Osteoblast (primary cell): Measurements from ENCODE around the gene PGPEP1. TPM values are rescaled to one million over a fixed set of nuclear protein-coding genes. Genes with fewer than 3 reads are reported as not detected.
A peak's percentile ranks its signal among the peaks of the same experiment; 100 is the strongest.

ENCODE experiments used
- DNase-seq: peaks from one replicate; pipeline ENCODE4 v3.0.0; 2011; ENCODE audit warnings: low spot score, mixed read lengths; ENCODE audit not compliant: insufficient read length; ENCODE audit errors: missing footprints
- H2AFZ ChIP-seq: 2 replicates; pipeline ENCODE4 v1.6.0; 2011; ENCODE audit warnings: mild to moderate bottlenecking, low read length
- H3K27ac ChIP-seq: 2 replicates; pipeline ENCODE4 v1.5.1; 2011; ENCODE audit warnings: mild to moderate bottlenecking, low read depth, low read length, moderate library complexity
- H3K27me3 ChIP-seq: 2 replicates; pipeline ENCODE4 v1.6.0; 2012; ENCODE audit warnings: mild to moderate bottlenecking, control low read depth, inconsistent platforms, low read length, moderate library complexity; ENCODE audit not compliant: insufficient read depth
- H3K36me3 ChIP-seq: 2 replicates; pipeline ENCODE4 v1.5.1; 2011; ENCODE audit warnings: mild to moderate bottlenecking, low read length, control low read depth, moderate library complexity; ENCODE audit not compliant: insufficient read depth
- H3K4me1 ChIP-seq: 2 replicates; pipeline ENCODE4 v1.5.1; 2011; ENCODE audit warnings: mild to moderate bottlenecking, low read length, control low read depth, moderate library complexity; ENCODE audit not compliant: insufficient read depth
- H3K4me2 ChIP-seq: 2 replicates; pipeline ENCODE4 v1.6.0; 2011; ENCODE audit warnings: mild to moderate bottlenecking, low read length; ENCODE audit not compliant: insufficient read depth
- H3K4me3 ChIP-seq: fragments of 200-600 bp; sonication (generic); 3 replicates; pipeline ENCODE4 v1.5.1; 2012; ENCODE audit warnings: mild to moderate bottlenecking, low read length, inconsistent platforms; ENCODE audit not compliant: insufficient read depth
- H3K79me2 ChIP-seq: 2 replicates; pipeline ENCODE4 v1.6.0; 2012; ENCODE audit warnings: mild to moderate bottlenecking, low read length, control low read depth, inconsistent platforms; ENCODE audit not compliant: insufficient read depth
- H3K9me3 ChIP-seq: 2 replicates; pipeline ENCODE4 v1.5.1; 2011; ENCODE audit warnings: low read depth, low read length, control low read depth
- H4K20me1 ChIP-seq: 2 replicates; pipeline ENCODE4 v1.6.0; 2012; ENCODE audit warnings: mild to moderate bottlenecking, low read length, control low read depth; ENCODE audit not compliant: insufficient read depth
- CTCF ChIP-seq: IDR thresholded peaks from 2 replicates; pipeline ENCODE4 v1.5.1; 2011; ENCODE audit warnings: mild to moderate bottlenecking, low read depth, low read length, moderate library complexity; ENCODE audit errors: extremely low read depth
- total RNA-seq: library from RNA; depleted of rRNA; stranded (reverse); fragments of >200 nt; gene quantifications from 2 replicates; pipeline ENCODE4 v1.2.3, GENCODE V29; 2012

The PGPEP1 gene
- total RNA-seq, 1 donor = 31.1 TPM

- Histone ChIP-seq H3K9me3 (no peaks in the 10 kb centered on the region), H3K27me3 (no peaks in the 10 kb centered on the region), H3K4me2 (no peak overlapping the region), H3K4me3 (no peak overlapping the region), H3K79me2 (peaks cover 12% of the 10 kb centered on the region), H3K4me1 (peaks cover 14% of the 10 kb centered on the region), H2AFZ (no peak overlapping the region), H3K27ac (no peak overlapping the region), H3K36me3 (peaks cover 14% of the 10 kb centered on the region), H4K20me1 (no peaks in the 10 kb centered on the region)
- peak; percentile 42 for DNase-seq
- TF ChIP-seq CTCF = no peak
Observed at GRCh38 chr19:18390065-18390907, 49.9 kb downstream of the PGPEP1 start.

- Histone ChIP-seq H3K79me2 (peaks cover 9% of the 10 kb centered on the region), H3K27me3 (peaks cover 1% of the 10 kb centered on the region), H3K27ac (no peak overlapping the region), H4K20me1 (no peaks in the 10 kb centered on the region), H3K4me2 (no peak overlapping the region), H3K9me3 (no peaks in the 10 kb centered on the region), H3K4me3 (no peak overlapping the region), H2AFZ (no peak overlapping the region), H3K4me1 (peaks cover 9% of the 10 kb centered on the region), H3K36me3 (peaks cover 14% of the 10 kb centered on the region)
- peak; percentile 69 for DNase-seq
- TF ChIP-seq CTCF = no peak
Observed at GRCh38 chr19:18391509-18392075, 51.2 kb downstream of the PGPEP1 start.

GRCh38 chr19:18392417-18392816 lies 52.0 kb downstream of the PGPEP1 start:
- Histone ChIP-seq H3K27ac (no peak overlapping the region), H3K79me2 (peaks cover 2% of the 10 kb centered on the region), H3K9me3 (no peaks in the 10 kb centered on the region), H3K4me1 (peaks cover 15% of the 10 kb centered on the region), H3K4me3 (no peak overlapping the region), H2AFZ (peak overlapping the region; percentile 41), H3K36me3 (peaks cover 14% of the 10 kb centered on the region), H3K27me3 (peaks cover 9% of the 10 kb centered on the region), H3K4me2 (peak overlapping the region; percentile 19), H4K20me1 (no peaks in the 10 kb centered on the region)
- peak; percentile 85 for DNase-seq
- TF ChIP-seq CTCF = no peak

DNA sequence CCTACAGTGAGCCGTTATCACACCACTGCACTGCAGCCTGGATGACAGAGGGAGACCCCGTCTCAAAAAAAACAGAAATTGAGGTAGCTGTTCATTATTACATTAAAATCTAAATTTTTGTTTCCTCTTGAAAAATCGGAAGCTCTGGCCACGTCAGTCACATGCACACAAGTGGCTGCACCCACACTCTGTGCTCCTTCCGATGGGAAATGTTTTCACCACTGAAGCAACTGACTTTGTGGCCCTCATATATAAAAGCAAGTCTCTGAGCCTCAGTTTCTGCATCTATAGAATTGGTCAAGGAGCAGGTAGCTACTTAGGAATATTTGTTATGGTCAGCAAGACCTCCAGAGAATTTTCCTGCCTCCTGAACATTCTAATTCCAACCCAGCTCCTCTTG lies 52.5 kb downstream of the PGPEP1 start:
- no peaks in the 10 kb centered on the region for H3K9me3 ChIP-seq
- H2AFZ ChIP-seq = no peak overlapping the region
- H3K27me3 ChIP-seq = peaks cover 15% of the 10 kb centered on the region
- H3K36me3 ChIP-seq = peaks cover 14% of the 10 kb centered on the region
- H3K4me2 ChIP-seq = no peak overlapping the region
- no peak for TF ChIP-seq CTCF
- no peaks in the 10 kb centered on the region for H4K20me1 ChIP-seq
- H3K27ac ChIP-seq = no peak overlapping the region
- H3K79me2 ChIP-seq = peaks cover 2% of the 10 kb centered on the region
- no peak overlapping the region for H3K4me3 ChIP-seq
- DNase-seq = peak; percentile 74
- peaks cover 18% of the 10 kb centered on the region for H3K4me1 ChIP-seq
